ENCODE results near the gene TGIF1.

GRCh38 chr18:3492721-3493120, 42.7 kb downstream of the TGIF1 start:
- TF ChIP-seq CTCF (IDR thresholded peaks at IDR 0.05; ENCODE audit: poor library complexity, severe bottlenecking), result no peak
- no peak for TF ChIP-seq SMC3 (conservative IDR thresholded peaks at IDR 0.05; ENCODE audit: poor library complexity)

Measured in neural cell (in vitro differentiated cells).